ENCODE results near the gene ANO6. TPM values are rescaled to one million over a fixed set of nuclear protein-coding genes. Genes with fewer than 3 reads are reported as not detected.
"Not testable (repeated sequence)": the region's sequence is repeated elsewhere in the genome, so short reads cannot be mapped to it uniquely, and the experiment has no call there.

ANO6 gene
- total RNA-seq, 2 donors from 2014 or later: 32.2 to 69.5 TPM

- H3K9me3 ChIP-seq (ENCODE audit: control insufficient read depth, low read length, poor library complexity, severe bottlenecking): no peaks in the 10 kb centered on the region
- H3K27me3 Mint-ChIP-seq: no peaks in the 10 kb centered on the region
- DNase-seq: no peak
- no peaks in the 10 kb centered on the region for H3K4me1 Mint-ChIP-seq
- H3K27ac Mint-ChIP-seq: no peak overlapping the region
- H3K4me3 Mint-ChIP-seq: no peak overlapping the region
- H3K36me3 Mint-ChIP-seq (ENCODE audit: low read depth): peaks cover 6% of the 10 kb centered on the region
- ATAC-seq: no peak
Measured at GRCh38 chr12:45377815-45378214, 161.9 kb downstream of the ANO6 start.

- Mint-ChIP-seq H3K4me1 (no peaks in the 10 kb centered on the region), H3K27ac (no peak overlapping the region), H3K4me3 (no peak overlapping the region), H3K27me3 (no peaks in the 10 kb centered on the region), H3K36me3 (ENCODE audit: low read depth) (peaks cover 12% of the 10 kb centered on the region)
- DNase-seq (no peak), ATAC-seq (no peak)
- H3K9me3 ChIP-seq (ENCODE audit: control insufficient read depth, low read length, poor library complexity, severe bottlenecking): no peaks in the 10 kb centered on the region
Measured at GRCh38 chr12:45379261-45379660, 163.4 kb downstream of the ANO6 start.

- H3K27me3 Mint-ChIP-seq: no peaks in the 10 kb centered on the region
- no peak overlapping the region for H3K4me3 Mint-ChIP-seq
- DNase-seq (no peak), ATAC-seq (no peak)
- H3K27ac Mint-ChIP-seq: no peak overlapping the region
- no peaks in the 10 kb centered on the region for H3K9me3 ChIP-seq (ENCODE audit: control insufficient read depth, low read length, poor library complexity, severe bottlenecking)
- H3K4me1 Mint-ChIP-seq: peaks cover 3% of the 10 kb centered on the region
- peaks cover 20% of the 10 kb centered on the region for H3K36me3 Mint-ChIP-seq (ENCODE audit: low read depth)
Measured at GRCh38 chr12:45381351-45381750, 165.5 kb downstream of the ANO6 start.

- no peak for DNase-seq
- no peak for ATAC-seq
- Mint-ChIP-seq H3K27ac (peak overlapping the region; percentile 19), H3K27me3 (no peaks in the 10 kb centered on the region), H3K4me1 (peaks cover 9% of the 10 kb centered on the region), H3K4me3 (no peak overlapping the region), H3K36me3 (ENCODE audit: low read depth) (peaks cover 24% of the 10 kb centered on the region)
- H3K9me3 ChIP-seq (ENCODE audit: control insufficient read depth, low read length, poor library complexity, severe bottlenecking): no peaks in the 10 kb centered on the region
Measured at GRCh38 chr12:45388545-45388944, 172.7 kb downstream of the ANO6 start.

GRCh38 chr12:45389426-45389825, 173.5 kb downstream of the ANO6 start:
- Mint-ChIP-seq H3K4me1 (peaks cover 9% of the 10 kb centered on the region), H3K27ac (no peak overlapping the region), H3K27me3 (no peaks in the 10 kb centered on the region), H3K36me3 (ENCODE audit: low read depth) (peaks cover 19% of the 10 kb centered on the region), H3K4me3 (no peak overlapping the region)
- ATAC-seq (no peak), DNase-seq (no peak)
- H3K9me3 ChIP-seq (ENCODE audit: control insufficient read depth, low read length, poor library complexity, severe bottlenecking): no peaks in the 10 kb centered on the region

GRCh38 chr12:45397499-45397898, 181.6 kb downstream of the ANO6 start:
- H3K27me3 Mint-ChIP-seq; ATAC-seq; H3K9me3 ChIP-seq (ENCODE audit: control insufficient read depth, low read length, poor library complexity, severe bottlenecking); H3K27ac Mint-ChIP-seq; H3K4me1 Mint-ChIP-seq; DNase-seq; H3K4me3 Mint-ChIP-seq; H3K36me3 Mint-ChIP-seq (ENCODE audit: low read depth): not testable (repeated sequence)

- no peak overlapping the region for H3K27ac Mint-ChIP-seq
- ATAC-seq (no peak), DNase-seq (no peak)
- no peak overlapping the region for H3K4me3 Mint-ChIP-seq
- H3K36me3 Mint-ChIP-seq (ENCODE audit: low read depth): no peaks in the 10 kb centered on the region
- H3K27me3 Mint-ChIP-seq: no peaks in the 10 kb centered on the region
- H3K9me3 ChIP-seq (ENCODE audit: control insufficient read depth, low read length, poor library complexity, severe bottlenecking): no peaks in the 10 kb centered on the region
- no peaks in the 10 kb centered on the region for H3K4me1 Mint-ChIP-seq
Measured at GRCh38 chr12:45398552-45398951, 182.7 kb downstream of the ANO6 start.

- no peak overlapping the region for H3K4me3 Mint-ChIP-seq
- no peaks in the 10 kb centered on the region for H3K9me3 ChIP-seq (ENCODE audit: control insufficient read depth, low read length, poor library complexity, severe bottlenecking)
- H3K27ac Mint-ChIP-seq: no peak overlapping the region
- peaks cover 7% of the 10 kb centered on the region for H3K4me1 Mint-ChIP-seq
- peaks cover 7% of the 10 kb centered on the region for H3K36me3 Mint-ChIP-seq (ENCODE audit: low read depth)
- DNase-seq (no peak), ATAC-seq (no peak)
- H3K27me3 Mint-ChIP-seq: no peaks in the 10 kb centered on the region
Measured at GRCh38 chr12:45400991-45401390, 185.1 kb downstream of the ANO6 start.

GRCh38 chr12:45402288-45402687, 186.4 kb downstream of the ANO6 start:
- no peak overlapping the region for H3K4me3 Mint-ChIP-seq
- no peak overlapping the region for H3K27ac Mint-ChIP-seq
- H3K27me3 Mint-ChIP-seq: no peaks in the 10 kb centered on the region
- DNase-seq (no peak), ATAC-seq (no peak)
- peaks cover 9% of the 10 kb centered on the region for H3K36me3 Mint-ChIP-seq (ENCODE audit: low read depth)
- peaks cover 7% of the 10 kb centered on the region for H3K4me1 Mint-ChIP-seq
- H3K9me3 ChIP-seq (ENCODE audit: control insufficient read depth, low read length, poor library complexity, severe bottlenecking): no peaks in the 10 kb centered on the region

GRCh38 chr12:45406988-45407850, 191.3 kb downstream of the ANO6 start:
- H3K9me3 ChIP-seq (ENCODE audit: control insufficient read depth, low read length, poor library complexity, severe bottlenecking): no peaks in the 10 kb centered on the region
- peaks cover 23% of the 10 kb centered on the region for H3K36me3 Mint-ChIP-seq (ENCODE audit: low read depth)
- peaks cover 13% of the 10 kb centered on the region for H3K4me1 Mint-ChIP-seq
- DNase-seq: no peak
- peak overlapping the region; percentile 34 for H3K27ac Mint-ChIP-seq
- no peaks in the 10 kb centered on the region for H3K27me3 Mint-ChIP-seq
- H3K4me3 Mint-ChIP-seq: no peak overlapping the region
- ATAC-seq: no peak

GRCh38 chr12:45407981-45408728, 192.3 kb downstream of the ANO6 start:
- ATAC-seq (no peak), DNase-seq (no peak)
- H3K27ac Mint-ChIP-seq: peak overlapping the region; percentile 34
- peaks cover 13% of the 10 kb centered on the region for H3K4me1 Mint-ChIP-seq
- H3K9me3 ChIP-seq (ENCODE audit: control insufficient read depth, low read length, poor library complexity, severe bottlenecking): no peaks in the 10 kb centered on the region
- no peaks in the 10 kb centered on the region for H3K27me3 Mint-ChIP-seq
- H3K36me3 Mint-ChIP-seq (ENCODE audit: low read depth): peaks cover 23% of the 10 kb centered on the region
- H3K4me3 Mint-ChIP-seq: no peak overlapping the region

GRCh38 chr12:45408729-45409114, 192.8 kb downstream of the ANO6 start:
- ATAC-seq: no peak
- peak overlapping the region; percentile 34 for H3K27ac Mint-ChIP-seq
- H3K27me3 Mint-ChIP-seq: no peaks in the 10 kb centered on the region
- H3K4me3 Mint-ChIP-seq: no peak overlapping the region
- H3K9me3 ChIP-seq (ENCODE audit: control insufficient read depth, low read length, poor library complexity, severe bottlenecking): no peaks in the 10 kb centered on the region
- H3K36me3 Mint-ChIP-seq (ENCODE audit: low read depth): peaks cover 23% of the 10 kb centered on the region
- DNase-seq: no peak
- H3K4me1 Mint-ChIP-seq: peaks cover 13% of the 10 kb centered on the region

- ATAC-seq: no peak
- peak overlapping the region; percentile 32 for H3K27ac Mint-ChIP-seq
- DNase-seq: no peak
- no peaks in the 10 kb centered on the region for H3K9me3 ChIP-seq (ENCODE audit: control insufficient read depth, low read length, poor library complexity, severe bottlenecking)
- peaks cover 6% of the 10 kb centered on the region for H3K4me1 Mint-ChIP-seq
- H3K27me3 Mint-ChIP-seq: no peaks in the 10 kb centered on the region
- no peak overlapping the region for H3K4me3 Mint-ChIP-seq
- H3K36me3 Mint-ChIP-seq (ENCODE audit: low read depth): peaks cover 16% of the 10 kb centered on the region
Measured at GRCh38 chr12:45409966-45410365, 194.1 kb downstream of the ANO6 start.
